Measurements from ENCODE around the gene DNASE1L1. TPM values are rescaled to one million over a fixed set of nuclear protein-coding genes. Genes with fewer than 3 reads are reported as not detected.

DNASE1L1 gene
- total RNA-seq, 4 donors from 2014 or later, result 11.1 to 29.3 (median 22.3) TPM

DNA sequence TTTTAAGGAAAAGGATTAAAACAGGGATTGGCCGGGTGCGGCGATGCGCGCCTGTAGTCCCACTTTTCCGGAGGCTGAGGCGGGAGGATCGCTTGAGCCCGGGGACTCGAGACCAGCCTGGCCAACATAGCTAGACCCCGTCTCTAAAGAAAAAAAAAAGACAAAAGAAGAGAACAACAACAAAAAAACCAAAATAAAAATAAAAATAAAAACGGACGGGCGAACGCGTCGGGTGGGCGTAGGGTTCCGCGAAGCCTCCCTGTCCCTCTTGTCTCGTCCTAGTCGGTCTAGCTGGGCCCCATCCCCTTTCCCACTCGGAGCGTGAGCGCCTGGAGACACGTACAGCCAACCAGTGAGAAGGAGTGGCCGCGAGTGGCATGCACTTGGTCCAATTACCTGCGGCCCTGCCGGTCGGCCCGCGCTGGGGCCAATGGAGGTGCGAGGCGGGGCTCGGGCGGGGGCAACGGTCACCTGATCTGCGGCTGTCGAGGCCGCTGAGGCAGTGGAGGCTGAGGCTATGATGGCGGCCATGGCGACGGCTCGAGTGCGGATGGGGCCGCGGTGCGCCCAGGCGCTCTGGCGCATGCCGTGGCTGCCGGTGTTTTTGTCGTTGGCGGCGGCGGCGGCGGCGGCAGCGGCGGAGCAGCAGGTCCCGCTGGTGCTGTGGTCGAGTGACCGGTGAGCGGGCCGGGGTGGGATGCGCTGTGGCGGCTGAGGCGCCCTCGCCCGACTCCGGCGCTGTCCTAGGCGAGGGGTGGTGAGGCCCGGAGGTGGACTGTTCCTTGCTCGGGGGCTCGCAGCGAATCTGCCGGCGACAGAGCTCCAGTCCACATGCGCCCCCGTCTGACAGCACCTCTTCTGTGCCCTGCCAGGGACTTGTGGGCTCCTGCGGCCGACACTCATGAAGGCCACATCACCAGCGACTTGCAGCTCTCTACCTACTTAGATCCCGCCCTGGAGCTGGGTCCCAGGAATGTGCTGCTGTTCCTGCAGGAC, 19.4 kb upstream of the DNASE1L1 start, which contains the start of gene ATP6AP1:
Gene ATP6AP1 (plus strand): TSS at position 502 of the 996 bp plus-strand sequence. CDS start 16 bp downstream, at position 518.
- peaks cover 0 to 39% (median 0%) of the 10 kb centered on the region in 3 donors for H3K4me1 ChIP-seq
- H3K27me3 ChIP-seq, result no peaks in the 10 kb centered on the region
- ATAC-seq, result peak; percentile 98
- peak within 1 kb of the TSS; percentile 69 to 73 for H3K4me3 ChIP-seq
- TF ChIP-seq POLR2A (IDR thresholded peaks at IDR 0.05) (peak; percentile 57 to 60), POLR2AphosphoS5 (IDR thresholded peaks at IDR 0.05) (peak; percentile 60), EP300 (IDR thresholded peaks at IDR 0.05) (no peak)
- TF ChIP-seq, protein P1, sequence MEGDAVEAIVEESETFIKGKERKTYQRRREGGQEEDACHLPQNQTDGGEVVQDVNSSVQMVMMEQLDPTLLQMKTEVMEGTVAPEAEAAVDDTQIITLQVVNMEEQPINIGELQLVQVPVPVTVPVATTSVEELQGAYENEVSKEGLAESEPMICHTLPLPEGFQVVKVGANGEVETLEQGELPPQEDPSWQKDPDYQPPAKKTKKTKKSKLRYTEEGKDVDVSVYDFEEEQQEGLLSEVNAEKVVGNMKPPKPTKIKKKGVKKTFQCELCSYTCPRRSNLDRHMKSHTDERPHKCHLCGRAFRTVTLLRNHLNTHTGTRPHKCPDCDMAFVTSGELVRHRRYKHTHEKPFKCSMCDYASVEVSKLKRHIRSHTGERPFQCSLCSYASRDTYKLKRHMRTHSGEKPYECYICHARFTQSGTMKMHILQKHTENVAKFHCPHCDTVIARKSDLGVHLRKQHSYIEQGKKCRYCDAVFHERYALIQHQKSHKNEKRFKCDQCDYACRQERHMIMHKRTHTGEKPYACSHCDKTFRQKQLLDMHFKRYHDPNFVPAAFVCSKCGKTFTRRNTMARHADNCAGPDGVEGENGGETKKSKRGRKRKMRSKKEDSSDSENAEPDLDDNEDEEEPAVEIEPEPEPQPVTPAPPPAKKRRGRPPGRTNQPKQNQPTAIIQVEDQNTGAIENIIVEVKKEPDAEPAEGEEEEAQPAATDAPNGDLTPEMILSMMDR (IDR thresholded peaks at IDR 0.05), result no peak
- peak within 1 kb of the TSS; percentile 45 to 89 (median 86) for H3K27ac ChIP-seq
- no peaks in the 10 kb centered on the region for H3K9me3 ChIP-seq
- WGBS, 2 donors (ENCODE audit: low coverage in 1 of 2), result 19 to 27% methylated on average over 4 to 13 of the region's 87 CpGs
- H3K36me3 ChIP-seq, result peaks cover 0 to 21% of the 10 kb centered on the region in 2 donors

DNA sequence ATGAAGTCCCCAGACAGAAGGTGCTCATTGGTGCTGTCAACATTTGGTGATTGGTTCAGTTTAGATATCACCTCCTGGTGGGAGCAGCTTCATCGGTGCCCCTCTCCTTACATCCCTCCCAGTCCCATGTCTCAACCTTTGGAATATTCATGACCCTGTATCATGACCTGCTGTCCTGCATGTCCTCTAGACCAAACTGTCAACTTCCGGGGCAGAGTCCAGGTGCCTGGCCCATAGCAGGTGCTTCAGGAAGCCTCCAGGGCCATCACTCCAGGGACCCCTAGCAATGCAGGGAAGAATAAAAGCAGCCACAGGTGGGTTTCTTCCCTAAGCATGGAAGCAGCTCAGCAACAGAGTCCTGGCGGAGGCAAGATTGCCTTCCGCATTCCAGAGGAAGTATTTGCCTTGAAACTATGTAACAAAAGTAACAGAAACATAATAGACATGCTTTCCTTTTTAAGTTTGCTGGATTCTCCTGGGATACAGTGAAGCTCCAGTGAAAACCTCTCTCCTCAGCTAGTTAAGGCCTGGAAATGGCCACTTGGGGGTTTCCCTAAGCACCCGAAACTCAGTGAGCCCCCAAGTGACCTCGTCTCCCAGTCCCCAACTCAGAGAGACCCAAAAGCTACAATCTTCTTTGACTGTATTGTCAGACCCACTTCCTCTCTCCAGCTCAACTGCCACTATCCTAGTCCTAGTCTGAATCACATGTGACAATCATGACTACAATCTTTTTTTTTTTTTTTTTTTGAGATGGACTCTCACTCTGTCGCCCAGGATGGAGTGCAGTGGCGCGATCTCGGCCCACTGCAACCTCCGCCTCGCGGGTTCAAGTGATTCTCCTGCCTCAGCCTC, 18.1 kb upstream of the DNASE1L1 start:
- Histone ChIP-seq H3K36me3 (peaks cover 0 to 8% of the 10 kb centered on the region in 2 donors), H3K9me3 (no peaks in the 10 kb centered on the region), H3K27ac (peak overlapping the region in 2 of 4 donors; percentile 83 to 89), H3K27me3 (no peaks in the 10 kb centered on the region), H3K4me1 (peaks cover 0 to 39% (median 0%) of the 10 kb centered on the region in 3 donors), H3K4me3 (peak overlapping the region in 1 of 2 donors; percentile 73)
- WGBS, 2 donors (ENCODE audit: low coverage in 1 of 2), result 91 to 100% methylated on average over 1 to 3 of the region's 13 CpGs
- no peak for ATAC-seq
- TF ChIP-seq POLR2AphosphoS5 (IDR thresholded peaks at IDR 0.05) (no peak), POLR2A (IDR thresholded peaks at IDR 0.05) (no peak), EP300 (IDR thresholded peaks at IDR 0.05) (no peak)
- TF ChIP-seq, protein P1 (IDR thresholded peaks at IDR 0.05), result no peak

DNA sequence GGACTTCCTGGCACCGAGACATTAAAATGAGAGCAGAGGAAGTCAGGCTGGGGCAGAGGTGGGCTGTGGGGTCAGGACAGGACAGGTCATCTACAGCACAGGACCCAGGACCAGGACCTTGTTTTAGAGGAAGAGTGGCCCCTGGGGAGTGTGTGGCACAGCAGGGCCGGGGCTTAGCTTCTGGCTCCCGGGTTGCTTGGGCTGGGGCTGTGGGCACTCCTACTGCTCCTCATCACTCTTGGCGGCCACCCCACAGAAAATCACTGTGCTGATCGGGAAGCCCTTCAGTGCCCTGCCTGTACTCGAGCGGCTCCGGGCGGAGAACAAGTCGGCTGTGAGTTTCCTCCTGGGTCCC, 11.3 kb upstream of the DNASE1L1 start:
- WGBS, 2 donors (ENCODE audit: low coverage in 1 of 2), result no CpG with 5 or more reads among the region's 10 CpGs
- Histone ChIP-seq H3K4me3 (no peak overlapping the region), H3K9me3 (no peaks in the 10 kb centered on the region), H3K27me3 (no peaks in the 10 kb centered on the region), H3K36me3 (peaks cover 0 to 6% of the 10 kb centered on the region in 2 donors), H3K4me1 (peaks cover 0 to 12% (median 0%) of the 10 kb centered on the region in 3 donors), H3K27ac (peak overlapping the region in 1 of 4 donors; percentile 56)
- TF ChIP-seq POLR2A (IDR thresholded peaks at IDR 0.05) (no peak), POLR2AphosphoS5 (IDR thresholded peaks at IDR 0.05) (no peak), EP300 (IDR thresholded peaks at IDR 0.05) (no peak)
- TF ChIP-seq, protein P1 (IDR thresholded peaks at IDR 0.05), result no peak
- peak; percentile 14 for ATAC-seq

DNA sequence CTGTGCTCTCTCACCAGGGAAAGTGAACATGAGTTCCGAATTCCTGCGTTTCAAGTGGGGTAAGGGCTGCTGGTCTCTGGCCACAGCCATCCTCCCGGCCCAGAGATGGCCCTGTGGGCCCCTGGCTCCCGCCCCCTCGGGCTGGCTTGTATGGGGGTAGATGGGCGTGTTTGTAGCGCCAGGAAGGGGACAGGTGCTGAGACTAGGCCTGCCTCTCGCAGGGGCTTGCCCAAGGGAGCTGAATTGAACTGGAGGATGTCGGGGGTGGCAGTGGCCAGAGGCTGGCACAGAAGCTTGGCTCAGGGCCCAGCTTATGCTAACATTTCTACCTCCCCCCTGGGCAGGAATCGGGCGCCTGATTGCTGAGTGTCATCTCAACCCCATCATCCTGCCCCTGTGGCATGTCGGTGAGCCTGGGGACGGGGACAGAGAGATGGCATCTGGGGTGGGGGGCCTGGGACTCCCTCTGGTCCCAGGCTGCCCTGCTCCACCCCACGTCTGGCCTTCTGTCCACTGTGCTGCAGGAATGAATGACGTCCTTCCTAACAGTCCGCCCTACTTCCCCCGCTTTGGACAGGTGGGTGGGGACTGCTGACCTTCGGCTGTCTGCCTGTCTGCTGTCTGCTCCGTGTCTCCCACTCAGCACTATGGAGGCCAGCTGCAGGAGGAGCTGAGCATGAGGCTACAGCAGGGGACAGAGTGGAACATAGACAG, 10.8 kb upstream of the DNASE1L1 start:
- peak; percentile 65 for ATAC-seq
- no peaks in the 10 kb centered on the region for H3K27me3 ChIP-seq

More for the DNA sequence above, 10.8 kb upstream of the DNASE1L1 start:
- Histone ChIP-seq H3K36me3 (peaks cover 0 to 9% of the 10 kb centered on the region in 2 donors), H3K4me1 (peaks cover 0 to 12% (median 0%) of the 10 kb centered on the region in 3 donors), H3K9me3 (no peaks in the 10 kb centered on the region), H3K4me3 (no peak overlapping the region), H3K27ac (peak overlapping the region in 2 of 4 donors; percentile 56 to 57)
- WGBS, 2 donors (ENCODE audit: low coverage in 1 of 2), result no CpG with 5 or more reads among the region's 19 CpGs
- TF ChIP-seq POLR2A (IDR thresholded peaks at IDR 0.05), result no peak
- TF ChIP-seq EP300 (IDR thresholded peaks at IDR 0.05), result no peak
- TF ChIP-seq, protein P1 (IDR thresholded peaks at IDR 0.05), result no peak
- TF ChIP-seq POLR2AphosphoS5 (IDR thresholded peaks at IDR 0.05), result no peak
